IPS-18c (cell line): Measurements from ENCODE around the gene RRAS.
A peak's percentile ranks its signal among the peaks of the same experiment; 100 is the strongest.

Experiments
- H3K4me3 ChIP-seq: 2 replicates; pipeline ENCODE4 v1.7.0; 2013; ENCODE audit warnings: low read depth, mild to moderate bottlenecking, low read length, moderate library complexity; ENCODE audit not compliant: insufficient read depth
- H3K9me3 ChIP-seq: one replicate; pipeline ENCODE4 v1.6.1; 2013; ENCODE audit warnings: mild to moderate bottlenecking, low read length, moderate library complexity; ENCODE audit not compliant: control insufficient read depth, insufficient read depth

The RRAS gene

DNA sequence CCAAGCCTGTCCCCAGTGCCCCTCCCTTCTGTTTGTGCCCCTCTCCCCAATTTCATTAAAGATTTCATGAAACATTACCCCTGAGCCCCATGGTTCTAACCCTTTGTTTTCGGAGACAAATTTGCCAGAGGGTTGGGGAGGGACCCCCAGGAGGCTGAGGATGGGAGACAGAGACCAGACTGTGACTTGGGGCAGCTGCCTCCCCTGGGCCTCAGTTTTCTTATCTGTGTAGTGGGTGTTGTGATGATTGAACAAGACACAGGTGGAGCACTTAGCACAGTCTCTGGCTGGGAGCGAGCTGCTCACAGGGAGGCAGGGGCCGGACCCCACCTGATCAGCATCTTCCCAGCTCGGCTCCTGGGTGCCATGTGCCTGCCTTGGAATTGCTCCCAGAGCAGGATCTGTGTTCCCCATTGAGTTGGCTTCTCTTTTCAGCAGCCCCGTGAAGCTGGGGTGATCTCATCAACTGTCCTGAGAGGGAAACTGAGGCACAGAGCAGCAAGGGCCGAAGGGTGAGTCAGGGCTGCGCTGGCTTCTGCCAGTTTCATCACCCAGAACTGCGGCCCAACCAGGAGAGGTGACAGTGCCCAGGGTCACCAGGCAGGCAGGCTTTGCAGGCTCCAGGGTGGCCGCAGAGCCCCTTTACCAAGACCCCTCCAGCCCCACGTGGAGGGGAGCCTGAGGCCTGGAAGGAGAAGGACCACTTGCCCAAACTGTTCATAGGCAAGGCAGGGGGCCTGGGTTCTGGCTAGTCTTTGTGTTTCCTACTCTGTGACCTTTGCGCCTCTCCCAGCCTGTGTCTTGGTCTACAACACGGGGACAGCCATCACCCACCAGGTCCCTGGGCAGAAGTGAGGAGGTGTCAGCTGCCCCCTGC lies 18.9 kb upstream of the RRAS start:
- no peak overlapping the region for H3K4me3 ChIP-seq
- H3K9me3 ChIP-seq, result no peaks in the 10 kb centered on the region

DNA sequence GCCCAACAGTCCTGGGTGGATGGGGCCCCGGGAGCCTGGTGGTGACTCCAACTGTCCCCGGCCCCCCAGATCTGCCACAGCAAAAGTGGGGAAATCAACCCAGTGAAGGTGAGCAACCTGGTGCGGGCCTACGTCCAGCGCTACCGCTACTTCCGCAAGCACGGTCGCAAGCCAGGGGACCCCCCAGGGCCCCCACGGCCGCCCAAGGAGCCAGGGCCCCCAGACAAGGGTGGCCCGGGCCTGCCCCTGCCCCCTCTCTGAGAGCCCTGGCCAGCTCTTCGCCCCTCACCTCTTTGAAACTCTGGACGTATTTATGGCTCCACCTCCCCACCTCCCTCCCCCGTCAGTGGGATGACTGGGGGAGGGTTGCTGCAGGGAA lies 18.2 kb upstream of the RRAS start:
- H3K4me3 ChIP-seq, result no peak overlapping the region
- no peaks in the 10 kb centered on the region for H3K9me3 ChIP-seq

GRCh38 chr19:49657493-49658138 lies 17.7 kb upstream of the RRAS start:
- Histone ChIP-seq H3K9me3 (no peaks in the 10 kb centered on the region), H3K4me3 (no peak overlapping the region)

DNA sequence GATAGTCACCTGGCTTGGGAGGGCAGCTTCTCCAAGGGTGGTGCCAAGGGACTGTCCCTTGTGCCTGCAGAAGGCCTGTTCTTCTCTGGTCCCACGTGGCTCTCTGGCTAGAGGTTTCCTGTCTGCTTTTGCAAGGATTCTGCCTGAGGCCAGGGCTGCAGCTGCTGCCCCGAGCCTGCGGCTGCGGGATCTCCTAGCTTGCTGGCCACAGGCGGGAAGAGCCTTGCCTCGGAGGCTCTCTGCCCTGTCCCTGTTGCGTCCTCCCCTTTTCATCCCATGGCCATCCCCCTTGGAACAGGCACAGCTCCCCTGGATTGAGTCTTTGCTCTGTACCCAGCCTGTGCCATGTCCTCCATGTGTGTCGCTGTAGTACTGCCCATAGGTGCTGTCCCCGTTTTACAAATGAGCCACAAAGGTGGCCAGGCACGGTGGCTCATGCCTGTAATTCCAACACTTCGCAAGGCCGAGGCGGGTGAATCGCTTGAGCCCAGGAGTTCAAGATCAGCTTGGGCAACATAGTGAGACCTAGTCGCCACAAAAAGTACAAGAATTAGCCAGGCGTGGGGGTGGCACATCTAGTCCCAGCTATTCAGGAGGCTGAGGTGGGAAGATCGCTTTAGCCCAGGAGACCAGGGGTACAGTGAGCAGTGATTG lies 16.6 kb upstream of the RRAS start:
- Histone ChIP-seq H3K4me3 (no peak overlapping the region), H3K9me3 (no peaks in the 10 kb centered on the region)

- Histone ChIP-seq H3K4me3 (no peak overlapping the region), H3K9me3 (no peaks in the 10 kb centered on the region)
Observed at GRCh38 chr19:49655570-49656455, 15.9 kb upstream of the RRAS start.

DNA sequence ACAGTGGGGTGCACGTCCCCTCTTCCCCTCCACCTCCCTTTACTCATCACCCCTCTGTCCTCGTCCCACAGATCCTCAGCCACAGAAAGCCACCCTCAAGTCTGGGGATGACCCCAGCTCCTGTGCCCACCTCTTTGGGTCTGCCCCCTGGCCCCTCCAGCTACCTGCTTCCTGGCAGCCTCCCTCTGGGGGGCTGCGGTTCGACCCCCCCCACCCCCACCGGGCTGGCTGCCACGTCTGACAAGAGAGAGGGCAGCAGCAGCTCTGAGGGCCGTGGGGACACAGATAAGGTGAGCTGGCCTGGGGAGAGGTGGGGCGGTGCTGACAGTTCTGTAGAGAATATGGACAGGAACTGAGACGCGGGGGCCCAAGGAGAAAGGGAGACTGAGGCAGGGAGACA lies 14.6 kb upstream of the RRAS start:
- no peaks in the 10 kb centered on the region for H3K9me3 ChIP-seq
- no peak overlapping the region for H3K4me3 ChIP-seq

DNA sequence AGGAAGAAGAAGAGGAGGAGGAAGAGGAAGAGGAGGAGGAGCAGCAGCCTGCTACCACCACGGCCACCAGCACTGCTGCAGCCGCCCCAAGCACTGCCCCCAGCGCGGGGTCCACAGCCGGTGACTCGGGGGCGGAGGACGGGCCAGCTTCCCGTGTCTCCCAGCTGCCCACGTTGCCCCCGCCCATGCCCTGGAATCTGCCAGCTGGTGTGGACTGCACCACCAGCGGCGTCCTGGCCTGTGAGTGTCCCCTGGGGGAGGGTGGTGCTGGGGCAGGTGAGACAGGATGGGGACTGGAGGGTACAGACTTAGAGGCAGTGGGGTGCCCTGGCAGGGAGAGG lies 13.5 kb upstream of the RRAS start:
- Histone ChIP-seq H3K4me3 (no peak overlapping the region), H3K9me3 (no peaks in the 10 kb centered on the region)

DNA sequence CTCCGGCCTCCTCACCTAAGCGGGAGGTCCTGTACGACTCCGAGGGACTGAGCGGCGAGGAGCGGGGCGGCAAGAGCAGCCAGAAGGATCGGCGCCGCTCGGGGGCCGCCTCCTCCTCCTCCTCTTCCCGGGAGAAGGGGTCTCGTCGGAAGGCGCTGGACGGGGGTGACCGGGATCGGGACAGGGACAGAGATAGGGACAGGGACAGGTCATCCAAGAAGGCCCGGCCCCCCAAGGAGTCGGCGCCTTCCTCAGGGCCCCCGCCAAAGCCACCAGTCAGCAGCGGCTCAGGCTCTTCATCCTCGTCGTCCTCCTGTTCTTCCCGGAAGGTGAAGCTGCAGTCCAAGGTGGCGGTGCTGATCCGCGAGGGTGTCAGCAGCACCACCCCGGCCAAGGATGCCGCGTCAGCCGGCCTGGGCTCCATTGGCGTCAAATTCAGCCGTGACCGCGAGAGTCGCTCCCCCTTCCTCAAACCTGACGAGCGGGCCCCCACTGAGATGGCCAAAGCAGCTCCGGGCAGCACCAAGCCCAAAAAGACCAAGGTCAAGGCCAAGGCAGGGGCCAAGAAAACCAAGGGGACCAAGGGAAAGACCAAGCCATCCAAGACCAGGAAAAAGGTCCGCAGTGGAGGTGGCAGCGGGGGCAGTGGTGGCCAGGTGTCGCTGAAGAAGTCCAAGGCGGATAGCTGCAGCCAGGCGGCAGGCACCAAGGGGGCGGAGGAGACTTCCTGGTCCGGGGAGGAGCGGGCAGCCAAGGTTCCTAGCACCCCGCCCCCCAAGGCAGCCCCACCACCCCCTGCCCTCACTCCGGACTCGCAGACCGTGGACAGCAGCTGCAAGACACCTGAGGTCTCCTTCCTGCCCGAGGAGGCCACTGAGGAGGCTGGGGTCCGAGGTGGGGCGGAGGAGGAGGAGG lies 12.9 kb upstream of the RRAS start:
- no peaks in the 10 kb centered on the region for H3K9me3 ChIP-seq
- no peak overlapping the region for H3K4me3 ChIP-seq

DNA sequence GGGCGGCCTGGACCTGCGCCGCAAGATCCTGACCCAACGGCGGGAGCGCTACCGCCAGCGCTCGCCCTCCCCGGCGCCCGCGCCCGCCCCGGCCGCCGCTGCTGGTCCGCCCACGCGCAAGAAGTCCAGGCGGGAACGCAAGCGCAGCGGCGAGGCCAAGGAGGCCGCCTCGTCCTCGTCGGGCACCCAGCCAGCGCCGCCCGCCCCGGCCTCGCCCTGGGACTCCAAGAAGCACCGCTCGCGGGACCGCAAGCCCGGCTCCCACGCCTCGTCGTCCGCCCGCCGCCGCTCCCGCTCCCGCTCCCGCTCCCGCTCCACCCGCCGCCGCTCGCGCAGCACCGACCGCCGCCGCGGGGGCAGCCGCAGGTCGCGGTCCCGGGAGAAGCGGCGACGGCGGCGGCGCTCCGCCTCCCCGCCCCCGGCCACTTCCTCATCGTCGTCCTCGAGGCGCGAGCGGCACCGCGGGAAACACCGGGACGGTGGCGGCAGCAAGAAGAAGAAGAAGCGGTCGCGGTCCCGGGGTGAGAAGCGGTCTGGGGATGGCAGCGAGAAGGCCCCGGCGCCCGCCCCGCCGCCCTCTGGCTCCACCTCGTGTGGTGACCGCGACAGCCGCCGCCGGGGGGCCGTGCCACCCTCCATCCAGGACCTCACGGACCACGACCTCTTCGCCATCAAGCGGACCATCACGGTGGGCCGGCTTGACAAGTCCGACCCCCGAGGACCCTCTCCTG lies 12.0 kb upstream of the RRAS start:
- no peaks in the 10 kb centered on the region for H3K9me3 ChIP-seq
- H3K4me3 ChIP-seq, result no peak overlapping the region

DNA sequence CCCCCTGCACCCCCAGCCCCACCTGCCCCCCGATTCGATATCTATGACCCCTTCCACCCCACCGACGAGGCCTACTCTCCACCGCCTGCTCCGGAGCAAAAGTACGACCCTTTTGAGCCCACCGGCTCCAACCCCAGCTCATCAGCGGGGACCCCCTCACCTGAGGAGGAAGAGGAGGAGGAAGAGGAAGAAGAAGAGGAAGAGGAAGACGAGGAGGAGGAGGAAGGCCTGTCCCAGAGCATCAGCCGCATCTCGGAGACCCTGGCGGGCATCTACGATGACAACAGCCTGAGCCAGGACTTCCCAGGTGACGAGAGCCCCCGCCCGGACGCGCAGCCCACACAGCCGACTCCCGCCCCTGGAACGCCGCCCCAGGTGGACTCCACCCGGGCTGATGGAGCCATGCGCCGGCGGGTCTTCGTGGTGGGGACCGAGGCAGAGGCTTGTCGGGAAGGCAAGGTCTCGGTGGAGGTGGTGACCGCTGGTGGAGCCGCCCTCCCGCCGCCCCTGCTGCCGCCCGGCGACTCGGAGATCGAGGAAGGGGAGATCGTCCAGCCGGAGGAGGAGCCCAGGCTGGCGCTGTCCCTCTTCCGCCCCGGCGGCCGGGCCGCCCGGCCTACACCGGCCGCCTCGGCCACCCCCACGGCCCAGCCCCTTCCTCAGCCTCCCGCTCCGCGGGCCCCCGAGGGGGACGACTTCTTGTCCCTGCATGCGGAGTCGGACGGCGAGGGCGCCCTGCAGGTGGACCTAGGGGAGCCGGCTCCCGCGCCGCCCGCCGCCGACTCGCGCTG lies 11.3 kb upstream of the RRAS start:
- Histone ChIP-seq H3K9me3 (no peaks in the 10 kb centered on the region), H3K4me3 (no peak overlapping the region)

DNA sequence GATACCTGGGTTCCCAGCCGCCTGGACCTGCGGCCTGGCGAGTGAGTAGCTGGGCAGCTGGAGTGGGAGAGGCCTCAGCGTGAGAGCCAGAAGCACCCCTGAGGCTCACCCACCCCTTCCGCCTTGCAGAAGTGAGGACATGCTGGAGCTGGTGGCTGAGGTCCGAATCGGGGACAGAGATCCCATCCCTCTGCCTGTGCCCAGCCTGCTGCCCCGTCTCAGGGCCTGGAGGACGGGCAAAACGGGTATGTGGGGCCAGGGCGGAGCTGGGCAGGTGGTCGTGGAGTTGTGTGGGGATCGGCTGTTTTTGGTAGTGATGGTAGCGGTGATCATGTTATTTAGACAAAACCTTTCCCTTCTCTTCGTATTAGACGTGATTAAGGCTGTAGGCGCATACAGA lies 6.6 kb upstream of the RRAS start:
- Histone ChIP-seq H3K9me3 (no peaks in the 10 kb centered on the region), H3K4me3 (no peak overlapping the region)

- Histone ChIP-seq H3K9me3 (no peaks in the 10 kb centered on the region), H3K4me3 (no peak overlapping the region)
Observed at GRCh38 chr19:49645995-49646394, 6.1 kb upstream of the RRAS start.

DNA sequence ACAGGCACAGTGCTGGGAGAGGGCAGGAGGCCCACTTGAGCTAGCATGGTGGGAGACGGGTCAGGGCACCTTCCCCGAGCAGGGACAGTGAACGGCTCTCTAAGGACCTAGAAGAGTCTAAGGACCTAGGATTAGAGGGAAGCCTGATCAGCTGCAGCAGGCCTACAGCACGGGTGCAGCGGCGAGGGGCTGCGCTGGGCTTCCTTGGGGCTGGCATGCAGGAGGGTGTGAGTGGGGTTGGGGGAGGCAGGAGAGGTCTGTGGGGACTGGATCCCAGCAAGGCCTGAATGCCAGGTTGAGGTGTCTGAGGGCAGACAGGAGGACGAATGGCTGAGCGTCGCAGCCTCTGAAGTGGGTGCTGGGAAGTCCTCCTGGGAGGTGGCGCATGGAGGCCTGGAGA lies 5.6 kb upstream of the RRAS start:
- H3K4me3 ChIP-seq, result no peak overlapping the region
- no peaks in the 10 kb centered on the region for H3K9me3 ChIP-seq

DNA sequence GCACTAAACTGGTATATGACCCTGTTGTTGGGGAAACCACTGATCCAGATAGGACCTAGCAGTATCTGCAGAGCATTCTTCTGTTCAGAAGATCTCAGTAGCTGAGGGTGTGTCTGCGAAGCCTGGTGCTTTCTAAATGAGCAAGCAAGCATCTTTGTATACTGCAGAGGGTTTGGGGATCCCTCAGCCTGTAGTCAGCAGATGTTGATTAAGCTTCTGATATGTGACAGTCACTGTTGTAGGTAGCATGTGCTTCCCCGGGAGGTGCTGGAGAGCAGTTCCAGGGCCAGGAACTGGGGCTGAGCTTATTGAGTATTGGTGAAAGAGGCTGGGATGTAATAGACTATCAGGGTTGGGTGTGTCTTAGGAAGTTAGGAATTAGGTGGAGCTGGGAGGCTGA lies 3.5 kb upstream of the RRAS start:
- Histone ChIP-seq H3K4me3 (no peak overlapping the region), H3K9me3 (no peaks in the 10 kb centered on the region)

DNA sequence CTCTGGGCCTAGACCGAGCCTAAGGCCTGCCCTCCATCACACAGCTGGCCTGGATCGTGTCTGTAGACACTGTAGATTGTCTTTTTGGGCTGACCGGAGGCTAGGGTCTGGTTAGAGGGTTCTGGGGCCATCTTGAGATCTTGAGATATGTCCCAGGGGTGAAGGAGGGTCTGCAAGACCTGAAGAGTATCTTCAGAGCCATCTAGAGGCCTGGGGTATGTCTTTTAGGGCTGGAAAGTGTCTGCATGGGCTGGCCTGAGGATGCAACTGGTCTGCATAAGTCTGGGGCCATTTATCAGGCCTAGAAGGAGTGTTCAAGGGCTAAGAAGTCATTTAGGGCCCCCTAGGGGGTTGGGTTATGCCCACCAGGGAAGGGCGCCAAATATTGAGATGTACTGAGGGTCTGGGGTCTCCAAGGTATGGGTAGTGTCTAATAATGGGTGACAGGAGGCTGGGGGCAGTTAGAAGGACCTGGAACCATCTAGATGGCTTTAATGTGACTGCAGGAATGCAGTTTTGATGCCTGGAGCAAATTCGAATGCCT lies 2.6 kb upstream of the RRAS start:
- Histone ChIP-seq H3K4me3 (peak overlapping the region; percentile 98), H3K9me3 (no peaks in the 10 kb centered on the region)
